ENCODE measurements around the gene SPATA2L.

Gene SPATA2L

GRCh38 chr16:89691986-89692569 lies 9.4 kb downstream of the SPATA2L start:
- no peak for TF ChIP-seq REST (IDR thresholded peaks at IDR 0.05; ENCODE audit: insufficient read depth in 1 of 2, low read depth in 2 of 2, low read length in 2 of 2)
- TF ChIP-seq TAF1 (IDR thresholded peaks at IDR 0.05; ENCODE audit: borderline replicate concordance, insufficient read depth, low read length), result no peak
- no peak for TF ChIP-seq SIN3A (IDR thresholded peaks at IDR 0.05; ENCODE audit: borderline replicate concordance, insufficient read depth, low read length)
- no peak for TF ChIP-seq POLR2AphosphoS5 (IDR thresholded peaks at IDR 0.05; ENCODE audit: low read depth, low read length)
- no peak for TF ChIP-seq FOXP2 (optimal IDR thresholded peaks at IDR 0.05; ENCODE audit: borderline replicate concordance, extremely low read depth, extremely low read length, insufficient read depth)

GRCh38 chr16:89691231-89691985 lies 10.1 kb downstream of the SPATA2L start:
- TF ChIP-seq POLR2AphosphoS5 (IDR thresholded peaks at IDR 0.05; ENCODE audit: low read depth, low read length), result no peak
- TF ChIP-seq FOXP2 (optimal IDR thresholded peaks at IDR 0.05; ENCODE audit: borderline replicate concordance, extremely low read depth, extremely low read length, insufficient read depth), result no peak
- TF ChIP-seq REST (IDR thresholded peaks at IDR 0.05; ENCODE audit: insufficient read depth in 1 of 2, low read depth in 2 of 2, low read length in 2 of 2), result no peak
- no peak for TF ChIP-seq TAF1 (IDR thresholded peaks at IDR 0.05; ENCODE audit: borderline replicate concordance, insufficient read depth, low read length)
- TF ChIP-seq SIN3A (IDR thresholded peaks at IDR 0.05; ENCODE audit: borderline replicate concordance, insufficient read depth, low read length), result no peak

DNA sequence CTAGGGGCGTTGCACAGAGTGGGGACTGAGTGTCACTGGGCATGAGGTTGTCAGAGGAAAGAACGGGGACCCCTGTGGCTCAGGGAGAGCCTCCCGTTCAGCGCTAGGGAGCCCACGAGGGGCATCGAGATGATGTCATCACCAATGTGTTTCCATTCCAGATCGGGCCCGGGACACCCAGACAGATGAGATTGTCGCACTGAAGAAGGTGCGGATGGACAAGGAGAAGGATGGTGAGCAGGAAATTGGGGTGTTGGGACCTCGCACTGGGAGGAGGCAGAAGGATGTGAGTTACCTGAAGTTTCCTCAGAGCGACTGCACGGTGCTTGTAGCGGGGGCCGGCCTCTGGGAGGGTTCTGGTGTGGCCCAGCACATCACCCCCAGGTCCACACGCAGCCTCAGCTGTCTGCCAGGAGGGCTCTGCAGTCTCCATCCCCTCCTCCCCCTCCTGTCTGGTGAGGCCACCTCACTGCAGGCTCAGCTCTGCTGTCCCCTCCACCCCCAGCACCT lies 11.1 kb downstream of the SPATA2L start:
- TF ChIP-seq SIN3A (IDR thresholded peaks at IDR 0.05; ENCODE audit: borderline replicate concordance, insufficient read depth, low read length), result no peak
- TF ChIP-seq FOXP2 (optimal IDR thresholded peaks at IDR 0.05; ENCODE audit: borderline replicate concordance, extremely low read depth, extremely low read length, insufficient read depth), result no peak
- TF ChIP-seq TAF1 (IDR thresholded peaks at IDR 0.05; ENCODE audit: borderline replicate concordance, insufficient read depth, low read length), result no peak
- TF ChIP-seq REST (IDR thresholded peaks at IDR 0.05; ENCODE audit: insufficient read depth in 1 of 2, low read depth in 2 of 2, low read length in 2 of 2), result no peak
- TF ChIP-seq POLR2AphosphoS5 (IDR thresholded peaks at IDR 0.05; ENCODE audit: low read depth, low read length), result no peak

- no peak for TF ChIP-seq SIN3A (IDR thresholded peaks at IDR 0.05; ENCODE audit: borderline replicate concordance, insufficient read depth, low read length)
- no peak for TF ChIP-seq POLR2AphosphoS5 (IDR thresholded peaks at IDR 0.05; ENCODE audit: low read depth, low read length)
- no peak for TF ChIP-seq FOXP2 (optimal IDR thresholded peaks at IDR 0.05; ENCODE audit: borderline replicate concordance, extremely low read depth, extremely low read length, insufficient read depth)
- TF ChIP-seq TAF1 (IDR thresholded peaks at IDR 0.05; ENCODE audit: borderline replicate concordance, insufficient read depth, low read length), result no peak
- no peak for TF ChIP-seq REST (IDR thresholded peaks at IDR 0.05; ENCODE audit: insufficient read depth in 1 of 2, low read depth in 2 of 2, low read length in 2 of 2)
Observed at GRCh38 chr16:89689142-89689541, 12.4 kb downstream of the SPATA2L start.

Measured in PFSK-1 (cell line).